HUES64 (cell line): ENCODE results near the gene EVL.

Source experiments
- H3K27ac ChIP-seq: 2 replicates; pipeline ENCODE4 v1.7.0; 2013; ENCODE audit warnings: low read depth, low read length, inconsistent platforms
- H3K27me3 ChIP-seq: 2 replicates; pipeline ENCODE4 v1.6.1; 2013; ENCODE audit warnings: mild to moderate bottlenecking, low read length; ENCODE audit not compliant: insufficient read depth
- H3K36me3 ChIP-seq: 2 replicates; pipeline ENCODE4 v1.6.1; 2013; ENCODE audit warnings: mild to moderate bottlenecking, low read length; ENCODE audit not compliant: insufficient read depth
- H3K4me1 ChIP-seq: 2 replicates; pipeline ENCODE4 v1.6.1; 2013; ENCODE audit warnings: mild to moderate bottlenecking, low read length, moderate library complexity; ENCODE audit not compliant: insufficient read depth
- H3K4me3 ChIP-seq: 2 replicates; pipeline ENCODE4 v1.5.1; 2013; ENCODE audit warnings: mild to moderate bottlenecking, low read length, moderate library complexity
- H3K9ac ChIP-seq: 2 replicates; pipeline ENCODE4 v1.6.1; 2013; ENCODE audit warnings: mild to moderate bottlenecking, low read depth, low read length
- H3K9me3 ChIP-seq: 2 replicates; pipeline ENCODE4 v1.6.1; 2013; ENCODE audit warnings: low read depth, low read length; ENCODE audit not compliant: insufficient read depth
- WGBS: fragments of 150-250, 120-280 bp; methylation state at CpG from one replicate; pipeline ENCODE4 v1.1.7; 2013; ENCODE audit warnings: missing lambda C conversion rate; 5-methylcytosine and 5-hydroxymethylcytosine counted together

EVL gene

GRCh38 chr14:100143523-100143922 is 78.3 kb downstream of the EVL start:
- Histone ChIP-seq H3K4me3 (no peak overlapping the region), H3K36me3 (no peaks in the 10 kb centered on the region), H3K27me3 (no peaks in the 10 kb centered on the region), H3K27ac (no peak overlapping the region), H3K9ac (no peak overlapping the region), H3K9me3 (no peaks in the 10 kb centered on the region), H3K4me1 (0 out of 2 replicates have a peak, but pooled peaks cover 2% of the 10 kb centered on the region)
- 93% methylated on average over 18 of the region's 18 CpGs for WGBS

GRCh38 chr14:100143934-100144333 is 78.7 kb downstream of the EVL start:
- no peaks in the 10 kb centered on the region for H3K36me3 ChIP-seq
- WGBS, result 95% methylated on average over 23 of the region's 23 CpGs

GRCh38 chr14:100144645-100144995 is 79.4 kb downstream of the EVL start:
- Histone ChIP-seq H3K27me3 (no peaks in the 10 kb centered on the region), H3K4me3 (no peak overlapping the region), H3K4me1 (0 out of 2 replicates have a peak, but pooled peaks cover 2% of the 10 kb centered on the region), H3K36me3 (no peaks in the 10 kb centered on the region), H3K27ac (no peak overlapping the region), H3K9ac (no peak overlapping the region), H3K9me3 (no peaks in the 10 kb centered on the region)
- WGBS, result 87% methylated on average over 4 of the region's 4 CpGs

More at GRCh38 chr14:100143934-100144333, 78.7 kb downstream of the EVL start:
- Histone ChIP-seq H3K9ac (no peak overlapping the region), H3K27ac (no peak overlapping the region), H3K9me3 (no peaks in the 10 kb centered on the region), H3K27me3 (no peaks in the 10 kb centered on the region), H3K4me3 (no peak overlapping the region), H3K4me1 (0 out of 2 replicates have a peak, but pooled peaks cover 2% of the 10 kb centered on the region)

GRCh38 chr14:100144996-100145646 is 79.9 kb downstream of the EVL start:
- H3K9me3 ChIP-seq, result no peaks in the 10 kb centered on the region
- no peak overlapping the region for H3K4me3 ChIP-seq
- no peaks in the 10 kb centered on the region for H3K27me3 ChIP-seq
- no peak overlapping the region for H3K9ac ChIP-seq
- no peaks in the 10 kb centered on the region for H3K36me3 ChIP-seq
- WGBS, result 90% methylated on average over 18 of the region's 18 CpGs
- no peak overlapping the region for H3K27ac ChIP-seq
- H3K4me1 ChIP-seq, result 0 out of 2 replicates have a peak, but pooled peaks cover 2% of the 10 kb centered on the region

- WGBS, result 96% methylated on average over 27 of the region's 27 CpGs
- H3K4me3 ChIP-seq, result no peak overlapping the region
- H3K9me3 ChIP-seq, result no peaks in the 10 kb centered on the region
- no peaks in the 10 kb centered on the region for H3K27me3 ChIP-seq
- no peaks in the 10 kb centered on the region for H3K4me1 ChIP-seq
- no peak overlapping the region for H3K27ac ChIP-seq
- H3K36me3 ChIP-seq, result no peaks in the 10 kb centered on the region
- H3K9ac ChIP-seq, result no peak overlapping the region
Measured at GRCh38 chr14:100145682-100146464, 80.7 kb downstream of the EVL start.

GRCh38 chr14:100146531-100147091 is 81.4 kb downstream of the EVL start:
- Histone ChIP-seq H3K4me1 (no peaks in the 10 kb centered on the region), H3K27me3 (no peaks in the 10 kb centered on the region), H3K4me3 (no peak overlapping the region), H3K27ac (no peak overlapping the region), H3K36me3 (no peaks in the 10 kb centered on the region), H3K9me3 (no peaks in the 10 kb centered on the region), H3K9ac (no peak overlapping the region)
- 94% methylated on average over 29 of the region's 29 CpGs for WGBS

- Histone ChIP-seq H3K4me3 (no peak overlapping the region), H3K27ac (no peak overlapping the region), H3K9me3 (no peaks in the 10 kb centered on the region), H3K4me1 (no peaks in the 10 kb centered on the region), H3K36me3 (no peaks in the 10 kb centered on the region), H3K27me3 (no peaks in the 10 kb centered on the region), H3K9ac (no peak overlapping the region)
- WGBS, result 93% methylated on average over 20 of the region's 20 CpGs
Measured at GRCh38 chr14:100147181-100147631, 82.0 kb downstream of the EVL start.

GRCh38 chr14:100147691-100148464 is 82.7 kb downstream of the EVL start:
- H3K4me1 ChIP-seq, result no peaks in the 10 kb centered on the region
- H3K27ac ChIP-seq, result no peak overlapping the region
- 90% methylated on average over 27 of the region's 28 CpGs for WGBS
- no peak overlapping the region for H3K9ac ChIP-seq
- no peaks in the 10 kb centered on the region for H3K9me3 ChIP-seq
- H3K4me3 ChIP-seq, result no peak overlapping the region
- H3K27me3 ChIP-seq, result no peaks in the 10 kb centered on the region
- H3K36me3 ChIP-seq, result no peaks in the 10 kb centered on the region

GRCh38 chr14:100148837-100149731 is 83.9 kb downstream of the EVL start:
- Histone ChIP-seq H3K4me3 (no peak overlapping the region), H3K9ac (no peak overlapping the region), H3K27me3 (no peaks in the 10 kb centered on the region), H3K9me3 (no peaks in the 10 kb centered on the region), H3K4me1 (no peaks in the 10 kb centered on the region), H3K27ac (no peak overlapping the region), H3K36me3 (no peaks in the 10 kb centered on the region)
- 95% methylated on average over 58 of the region's 58 CpGs for WGBS

GRCh38 chr14:100149851-100150611 is 84.8 kb downstream of the EVL start:
- no peaks in the 10 kb centered on the region for H3K36me3 ChIP-seq
- H3K4me3 ChIP-seq, result no peak overlapping the region
- no peaks in the 10 kb centered on the region for H3K9me3 ChIP-seq
- H3K4me1 ChIP-seq, result no peaks in the 10 kb centered on the region
- H3K9ac ChIP-seq, result no peak overlapping the region
- H3K27ac ChIP-seq, result no peak overlapping the region
- WGBS, result 82% methylated on average over 19 of the region's 21 CpGs
- H3K27me3 ChIP-seq, result no peaks in the 10 kb centered on the region
